ENCODE measurements around the gene RAD52.
"Not testable (repeated sequence)": the region's sequence is repeated elsewhere in the genome, so short reads cannot be mapped to it uniquely, and the experiment has no call there.

Gene RAD52

GRCh38 chr12:966724-967123, 17.2 kb upstream of the RAD52 start:
- peak; percentile 65 for DNase-seq

- DNase-seq, result no peak
Measured at GRCh38 chr12:958588-959123, 9.2 kb upstream of the RAD52 start.

GRCh38 chr12:955939-956338, 6.4 kb upstream of the RAD52 start:
- DNase-seq, result no peak

- no peak for DNase-seq
Measured at GRCh38 chr12:954741-955140, 5.2 kb upstream of the RAD52 start.

- peak; percentile 46 for DNase-seq
Measured at GRCh38 chr12:953776-954175, 4.3 kb upstream of the RAD52 start.

- DNase-seq, result no peak
Measured at GRCh38 chr12:951176-951575, 1.7 kb upstream of the RAD52 start.

- DNase-seq, result no peak
Measured at GRCh38 chr12:948238-948637, 1.3 kb downstream of the RAD52 start.

- peak; percentile 38 for DNase-seq
Measured at GRCh38 chr12:946631-947030, 2.9 kb downstream of the RAD52 start.

GRCh38 chr12:946212-946611, 3.3 kb downstream of the RAD52 start:
- peak; percentile 37 for DNase-seq

- peak; percentile 5 for DNase-seq
Measured at GRCh38 chr12:944211-944610, 5.3 kb downstream of the RAD52 start.

- no peak for DNase-seq
Measured at GRCh38 chr12:943051-943450, 6.4 kb downstream of the RAD52 start.

GRCh38 chr12:938810-939209, 10.7 kb downstream of the RAD52 start:
- DNase-seq, result no peak

GRCh38 chr12:936377-937345, 12.8 kb downstream of the RAD52 start:
- no peak for DNase-seq

GRCh38 chr12:935891-936290, 13.6 kb downstream of the RAD52 start:
- DNase-seq, result not testable (repeated sequence)

- DNase-seq, result no peak
Measured at GRCh38 chr12:931591-931990, 17.9 kb downstream of the RAD52 start.

GRCh38 chr12:931060-931459, 18.4 kb downstream of the RAD52 start:
- DNase-seq, result no peak

GRCh38 chr12:926641-927040, 22.9 kb downstream of the RAD52 start:
- no peak for DNase-seq

GRCh38 chr12:922285-922684, 27.2 kb downstream of the RAD52 start:
- DNase-seq, result no peak

- no peak for DNase-seq
Measured at GRCh38 chr12:920676-921075, 28.8 kb downstream of the RAD52 start.

- no peak for DNase-seq
Measured at GRCh38 chr12:916712-917445, 32.6 kb downstream of the RAD52 start.

- peak; percentile 17 for DNase-seq
Measured at GRCh38 chr12:916240-916639, 33.3 kb downstream of the RAD52 start.

- no peak for DNase-seq
Measured at GRCh38 chr12:915090-915489, 34.4 kb downstream of the RAD52 start.

- peak; percentile 48 for DNase-seq
Measured at GRCh38 chr12:913919-914698, 35.4 kb downstream of the RAD52 start.
